Right lobe of liver (tissue), 6 donors: ENCODE measurements around the gene SNX9. TPM values are rescaled to one million over a fixed set of nuclear protein-coding genes. Genes with fewer than 3 reads are reported as not detected.
"Not testable (repeated sequence)": the region's sequence is repeated elsewhere in the genome, so short reads cannot be mapped to it uniquely, and the experiment has no call there.

Source experiments
- ATAC-seq, 4 donors: fragments of 200-7000 bp; cut with Tn5 transposase; one replicate each; pipeline ENCODE4 v1.9.1; 2020; ENCODE audit warnings: mild to moderate bottlenecking in 4 of 4, moderate library complexity in 4 of 4
- DNase-seq, 3 donors: peaks; one replicate each; pipeline ENCODE4 v3.0.0-alpha.2; 2020
- H3K27ac ChIP-seq, 3 donors: fragments of 200-600 bp; one replicate each; pipeline ENCODE4 v1.8.0; 2022
- H3K27me3 ChIP-seq, 2 donors: fragments of 200-600 bp; one replicate each; pipeline ENCODE4 v1.8.0; 2022
- H3K36me3 ChIP-seq, 4 donors: fragments of 200-600 bp; sonication (generic) in 1 of 4; one replicate each; pipeline versions ENCODE4 v1.5.1 to v1.8.0; 2017 to 2022; ENCODE audit warnings: control low read depth in 1 of 4
- H3K4me1 ChIP-seq, 4 donors: fragments of 200-600 bp; sonication (generic) in 1 of 4; one replicate each; pipeline versions ENCODE4 v1.5.1 to v1.8.0; 2017 to 2022; ENCODE audit warnings: control low read depth in 1 of 4
- H3K4me3 ChIP-seq, 3 donors: fragments of 200-600 bp; one replicate each; pipeline ENCODE4 v1.8.0; 2022
- H3K9me3 ChIP-seq, 4 donors: fragments of 200-600 bp; sonication (generic) in 1 of 4; one replicate each; pipeline versions ENCODE4 v1.5.1 to v1.8.0; 2017 to 2022; ENCODE audit warnings: control low read depth in 1 of 4
- POLR2A ChIP-seq: fragments of 450-650 bp; IDR thresholded peaks from one replicate; pipeline ENCODE4 v1.6.1; 2017; ENCODE audit warnings: antibody characterized with exemption, mild to moderate bottlenecking
- WGBS: methylation state at CpG from one replicate; pipeline ENCODE4 v1.1.6; 2018; ENCODE audit warnings: low coverage, low lambda C conversion rate; ENCODE audit not compliant: insufficient coverage; ENCODE audit errors: missing lambda C conversion rate; 5-methylcytosine and 5-hydroxymethylcytosine counted together
- intact Hi-C, 2 donors: fragments of 100-400 bp; cut with DNase I; formaldehyde crosslinking; loops; one replicate each; pipeline versions ENCODE4 v1.11.2 to v1.14.1; 2022
- total RNA-seq, 6 experiments: library from RNA; depleted of rRNA in 2 of 6; stranded (reverse); fragments of >200 nt in 2 of 6; fragmentation: NEBNext Ultra II Directional in 3 of 6; extraction: Animal tissue kit (Norgen Biotek cat#: 25700) in 3 of 6; gene quantifications; one replicate each; pipeline versions ENCODE4 v1.1.0 to v1.2.4, GENCODE V29; 2016 to 2023
- TF ChIP-seq, protein P1 (sequence below), 4 donors: fragments of 200-600 bp in 3 of 4; fragments of 450-650 bp in 1 of 4; IDR thresholded peaks; one replicate each; pipeline versions ENCODE4 v1.5.1 to v1.8.0; 2016 to 2022; ENCODE audit warnings: antibody characterized with exemption in 4 of 4, mild to moderate bottlenecking in 2 of 4
- donor health status: DM: no; HTN: yes; CAD: no.
- donor health status: DM: no; HTN: no; CAD: no.
- donor health status: DM: no; HTN: no; CAD: no.
- donor health status: DM: no; HTN: yes; CAD: no.
- donor health status: DM: no; HTN: yes; CAD: no.

The SNX9 gene
- total RNA-seq, 6 experiments from 2014 or later, result 24.6 to 38.0 (median 29.3) TPM

- H3K4me3 ChIP-seq, result no peak overlapping the region
- no peaks in the 10 kb centered on the region for H3K27me3 ChIP-seq
- intact Hi-C loops, result no loop called here
- TF ChIP-seq, protein P1, sequence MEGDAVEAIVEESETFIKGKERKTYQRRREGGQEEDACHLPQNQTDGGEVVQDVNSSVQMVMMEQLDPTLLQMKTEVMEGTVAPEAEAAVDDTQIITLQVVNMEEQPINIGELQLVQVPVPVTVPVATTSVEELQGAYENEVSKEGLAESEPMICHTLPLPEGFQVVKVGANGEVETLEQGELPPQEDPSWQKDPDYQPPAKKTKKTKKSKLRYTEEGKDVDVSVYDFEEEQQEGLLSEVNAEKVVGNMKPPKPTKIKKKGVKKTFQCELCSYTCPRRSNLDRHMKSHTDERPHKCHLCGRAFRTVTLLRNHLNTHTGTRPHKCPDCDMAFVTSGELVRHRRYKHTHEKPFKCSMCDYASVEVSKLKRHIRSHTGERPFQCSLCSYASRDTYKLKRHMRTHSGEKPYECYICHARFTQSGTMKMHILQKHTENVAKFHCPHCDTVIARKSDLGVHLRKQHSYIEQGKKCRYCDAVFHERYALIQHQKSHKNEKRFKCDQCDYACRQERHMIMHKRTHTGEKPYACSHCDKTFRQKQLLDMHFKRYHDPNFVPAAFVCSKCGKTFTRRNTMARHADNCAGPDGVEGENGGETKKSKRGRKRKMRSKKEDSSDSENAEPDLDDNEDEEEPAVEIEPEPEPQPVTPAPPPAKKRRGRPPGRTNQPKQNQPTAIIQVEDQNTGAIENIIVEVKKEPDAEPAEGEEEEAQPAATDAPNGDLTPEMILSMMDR (IDR thresholded peaks at IDR 0.05), result no peak
- no peak for TF ChIP-seq POLR2A
- no peak for DNase-seq
- H3K27ac ChIP-seq, result no peak overlapping the region
- WGBS, result 88% methylated on average over 3 of the region's 3 CpGs
- no peaks in the 10 kb centered on the region for H3K9me3 ChIP-seq
- no peaks in the 10 kb centered on the region for H3K36me3 ChIP-seq
- ATAC-seq, result no peak
- no peaks in the 10 kb centered on the region for H3K4me1 ChIP-seq
Measured at GRCh38 chr6:157965387-157965786, 142.3 kb downstream of the SNX9 start.

GRCh38 chr6:157966589-157966977, 143.5 kb downstream of the SNX9 start:
- no peak for TF ChIP-seq POLR2A
- TF ChIP-seq, protein P1 (IDR thresholded peaks at IDR 0.05), result no peak
- H3K4me1 ChIP-seq, result no peaks in the 10 kb centered on the region
- H3K27ac ChIP-seq, result no peak overlapping the region
- no peaks in the 10 kb centered on the region for H3K9me3 ChIP-seq
- no peak for ATAC-seq
- 88% methylated on average over 7 of the region's 8 CpGs for WGBS
- intact Hi-C loops, result no loop called here
- DNase-seq, result no peak
- H3K27me3 ChIP-seq, result no peaks in the 10 kb centered on the region
- no peaks in the 10 kb centered on the region for H3K36me3 ChIP-seq
- no peak overlapping the region for H3K4me3 ChIP-seq

DNA sequence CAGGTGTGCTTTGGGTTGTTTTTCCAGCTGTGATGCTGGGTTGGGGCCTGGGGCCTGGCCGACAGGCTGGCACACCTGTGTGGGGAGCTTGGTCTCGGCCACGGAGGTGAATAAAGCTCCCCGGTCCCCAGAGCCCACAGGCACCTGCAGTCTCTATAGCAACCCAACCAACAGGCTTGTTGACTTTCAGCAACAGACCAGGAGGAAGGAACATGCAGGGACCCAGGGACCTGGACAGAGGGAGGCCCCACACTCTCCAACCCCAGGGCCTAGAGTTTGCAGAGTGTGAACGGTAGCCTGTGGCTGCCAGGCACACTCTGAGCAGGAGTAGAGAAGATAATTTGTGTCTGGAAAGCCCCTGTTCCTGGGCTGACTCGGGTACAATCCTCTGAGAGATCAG, 144.0 kb downstream of the SNX9 start:
- 87% methylated on average over 5 of the region's 6 CpGs for WGBS
- no peak overlapping the region for H3K4me3 ChIP-seq
- H3K27me3 ChIP-seq, result no peaks in the 10 kb centered on the region
- no peak for TF ChIP-seq POLR2A
- TF ChIP-seq, protein P1 (IDR thresholded peaks at IDR 0.05), result no peak
- ATAC-seq (peak in 1 of 4 donors; percentile 10), DNase-seq (no peak)
- intact Hi-C loops, result no loop called here
- no peak overlapping the region for H3K27ac ChIP-seq
- no peaks in the 10 kb centered on the region for H3K4me1 ChIP-seq
- no peaks in the 10 kb centered on the region for H3K9me3 ChIP-seq
- H3K36me3 ChIP-seq, result no peaks in the 10 kb centered on the region

- Histone ChIP-seq H3K4me3 (no peak overlapping the region), H3K36me3 (no peaks in the 10 kb centered on the region), H3K9me3 (no peaks in the 10 kb centered on the region), H3K4me1 (no peaks in the 10 kb centered on the region), H3K27me3 (no peaks in the 10 kb centered on the region), H3K27ac (no peak overlapping the region)
- DNase-seq (no peak), ATAC-seq (no peak)
- TF ChIP-seq, protein P1 (IDR thresholded peaks at IDR 0.05), result no peak
- no peak for TF ChIP-seq POLR2A
- WGBS, result 75% methylated on average over 2 of the region's 8 CpGs
- intact Hi-C loops, result no loop called here
Measured at GRCh38 chr6:157967486-157967885, 144.4 kb downstream of the SNX9 start.

- H3K27me3 ChIP-seq, H3K4me3 ChIP-seq, DNase-seq, H3K36me3 ChIP-seq, H3K9me3 ChIP-seq, H3K4me1 ChIP-seq, intact Hi-C loops, H3K27ac ChIP-seq, ATAC-seq: not testable (repeated sequence)
- WGBS, result 74% methylated on average over 3 of the region's 3 CpGs
Measured at GRCh38 chr6:157972177-157972576, 149.1 kb downstream of the SNX9 start.
